Activated CD4-positive, alpha-beta T cell treated with anti-CD3 and anti-CD28 coated beads for 36 hours (primary cell): ENCODE data around the gene KHNYN. TPM values are rescaled to one million over a fixed set of nuclear protein-coding genes. Genes with fewer than 3 reads are reported as not detected.
"Not testable (repeated sequence)": the region's sequence is repeated elsewhere in the genome, so short reads cannot be mapped to it uniquely, and the experiment has no call there.

Source experiments
- ATAC-seq: fragments of 200-7000 bp; cut with Tn5 transposase; one replicate; pipeline ENCODE4 v1.10.0; 2021; ENCODE audit warnings: mild to moderate bottlenecking, moderate library complexity
- CTCF ChIA-PET: fragments of 350-600 bp; sonication (Branson Sonifier 250); formaldehyde crosslinking; loops from one replicate; lab custom pipeline; 2021; ENCODE audit warnings: antibody characterized with exemption; lab: Charles Lee
- POLR2A ChIA-PET: fragments of 350-600 bp; sonication (Branson Sonifier 250); formaldehyde crosslinking; loops from one replicate; lab custom pipeline; 2021; ENCODE audit warnings: antibody characterized with exemption, inconsistent platforms; lab: Charles Lee
- DNase-seq: peaks from one replicate; pipeline ENCODE4 v3.0.0-alpha.2; 2020
- H3K27ac Mint-ChIP-seq: one replicate; pipeline ENCODE4 v1.8.0; 2021; ENCODE audit warnings: mixed read lengths
- H3K27me3 Mint-ChIP-seq: one replicate; pipeline ENCODE4 v1.8.0; 2021; ENCODE audit warnings: mixed read lengths
- H3K36me3 Mint-ChIP-seq: one replicate; pipeline ENCODE4 v1.8.0; 2021; ENCODE audit warnings: low read depth, mixed read lengths
- H3K4me1 Mint-ChIP-seq: one replicate; pipeline ENCODE4 v1.8.0; 2021; ENCODE audit warnings: mixed read lengths
- H3K4me3 Mint-ChIP-seq: one replicate; pipeline ENCODE4 v1.8.0; 2021; ENCODE audit warnings: mild to moderate bottlenecking, moderate library complexity, mixed read lengths
- H3K9me3 Mint-ChIP-seq: one replicate; pipeline ENCODE4 v1.8.0; 2021; ENCODE audit warnings: low read depth, mixed read lengths
- intact Hi-C, 2 experiments: fragments of 100-400 bp; cut with DNase I in 1 of 2; cut with micrococcal nuclease in 1 of 2; formaldehyde crosslinking; loops; one replicate each; pipeline versions ENCODE4 v1.14.2 to v1.15.1; 2022 to 2024; cut with DNase I, micrococcal nuclease
- total RNA-seq, 2 experiments: library from RNA; stranded (reverse); gene quantifications; one replicate each; pipeline ENCODE4 v1.2.3, GENCODE V29; 2021

The KHNYN gene
- total RNA-seq, 2 experiments from 2014 or later = 50.6 to 58.1 TPM

GRCh38 chr14:24459331-24459730 lies 29.6 kb downstream of the KHNYN start:
- Mint-ChIP-seq H3K27me3 (no peaks in the 10 kb centered on the region), H3K4me1 (peaks cover 17% of the 10 kb centered on the region), H3K4me3 (no peak overlapping the region), H3K36me3 (peaks cover 3% of the 10 kb centered on the region), H3K9me3 (no peaks in the 10 kb centered on the region), H3K27ac (no peak overlapping the region)
- ChIA-PET CTCF (no interaction called here), POLR2A (no interaction called here)
- DNase-seq (no peak), ATAC-seq (no peak)
- intact Hi-C loops = no loop called here

GRCh38 chr14:24461336-24461735 lies 31.6 kb downstream of the KHNYN start:
- no peak overlapping the region for H3K27ac Mint-ChIP-seq
- H3K36me3 Mint-ChIP-seq = peaks cover 3% of the 10 kb centered on the region
- no peaks in the 10 kb centered on the region for H3K27me3 Mint-ChIP-seq
- H3K4me3 Mint-ChIP-seq = no peak overlapping the region
- peaks cover 33% of the 10 kb centered on the region for H3K4me1 Mint-ChIP-seq
- intact Hi-C loops = no loop called here
- ChIA-PET POLR2A (no interaction called here), CTCF (no interaction called here)
- H3K9me3 Mint-ChIP-seq = no peaks in the 10 kb centered on the region
- DNase-seq (no peak), ATAC-seq (no peak)

- H3K36me3 Mint-ChIP-seq = no peaks in the 10 kb centered on the region
- no peak overlapping the region for H3K4me3 Mint-ChIP-seq
- H3K27me3 Mint-ChIP-seq = no peaks in the 10 kb centered on the region
- ATAC-seq = no peak
- no peaks in the 10 kb centered on the region for H3K9me3 Mint-ChIP-seq
- H3K27ac Mint-ChIP-seq = peak overlapping the region; percentile 10
- POLR2A ChIA-PET = no interaction called here
- DNase-seq = no peak
- peaks cover 29% of the 10 kb centered on the region for H3K4me1 Mint-ChIP-seq
- CTCF ChIA-PET = interaction anchor here (1.0 kb wide), 1 partner anchor 32 kb away, joined by 4 read pairs; no protein-coding TSS in a partner anchor
- intact Hi-C loops = no loop called here
Observed at GRCh38 chr14:24463017-24463883, 33.5 kb downstream of the KHNYN start.

- H3K27me3 Mint-ChIP-seq = no peaks in the 10 kb centered on the region
- ChIA-PET CTCF (no interaction called here), POLR2A (no interaction called here)
- peak overlapping the region; percentile 49 for H3K27ac Mint-ChIP-seq
- no peaks in the 10 kb centered on the region for H3K36me3 Mint-ChIP-seq
- no peaks in the 10 kb centered on the region for H3K9me3 Mint-ChIP-seq
- intact Hi-C loops = no loop called here
- H3K4me1 Mint-ChIP-seq = peaks cover 29% of the 10 kb centered on the region
- no peak for DNase-seq
- no peak overlapping the region for H3K4me3 Mint-ChIP-seq
- ATAC-seq = no peak
Observed at GRCh38 chr14:24463884-24464785, 34.4 kb downstream of the KHNYN start.

- peak overlapping the region; percentile 34 for H3K27ac Mint-ChIP-seq
- peaks cover under 1% of the 10 kb centered on the region for H3K9me3 Mint-ChIP-seq
- H3K4me1 Mint-ChIP-seq = peaks cover 29% of the 10 kb centered on the region
- H3K36me3 Mint-ChIP-seq = no peaks in the 10 kb centered on the region
- intact Hi-C loops = no loop called here
- H3K4me3 Mint-ChIP-seq = no peak overlapping the region
- POLR2A ChIA-PET = no interaction called here
- no peaks in the 10 kb centered on the region for H3K27me3 Mint-ChIP-seq
- CTCF ChIA-PET = no interaction called here
- ATAC-seq = peak; percentile 39
- no peak for DNase-seq
Observed at GRCh38 chr14:24465368-24465767, 35.6 kb downstream of the KHNYN start.

GRCh38 chr14:24465805-24466204 lies 36.1 kb downstream of the KHNYN start:
- H3K27ac Mint-ChIP-seq = no peak overlapping the region
- CTCF ChIA-PET = no interaction called here
- POLR2A ChIA-PET = no interaction called here
- no peaks in the 10 kb centered on the region for H3K36me3 Mint-ChIP-seq
- intact Hi-C loops = no loop called here
- H3K9me3 Mint-ChIP-seq = peaks cover 2% of the 10 kb centered on the region
- H3K27me3 Mint-ChIP-seq = no peaks in the 10 kb centered on the region
- ATAC-seq (no peak), DNase-seq (no peak)
- H3K4me3 Mint-ChIP-seq = no peak overlapping the region
- H3K4me1 Mint-ChIP-seq = peaks cover 29% of the 10 kb centered on the region

DNA sequence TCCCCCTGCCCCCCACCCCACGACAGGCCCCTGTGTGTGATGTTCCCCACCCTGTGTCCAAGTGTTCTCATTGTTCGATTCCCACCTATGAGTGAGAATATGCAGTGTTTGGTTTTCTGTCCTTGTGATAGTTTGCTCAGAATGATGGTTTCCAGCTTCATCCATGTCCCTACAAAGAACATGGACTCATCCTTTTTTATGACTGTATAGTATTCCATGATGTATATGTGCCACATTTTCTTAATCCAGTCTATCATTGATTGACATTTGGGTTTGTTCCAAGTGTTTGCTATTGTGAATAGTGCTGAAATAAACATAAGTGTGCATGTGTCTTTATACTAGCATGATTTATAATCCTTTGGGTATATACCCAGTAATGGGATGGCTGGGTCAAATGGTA lies 40.7 kb downstream of the KHNYN start:
- CTCF ChIA-PET = interaction anchor here (0.6 kb wide), 1 partner anchor 560 kb away, joined by 3 read pairs; no protein-coding TSS in a partner anchor

GRCh38 chr14:24473211-24473610 lies 43.5 kb downstream of the KHNYN start:
- Mint-ChIP-seq H3K4me1 (no peaks in the 10 kb centered on the region), H3K4me3 (no peak overlapping the region), H3K27me3 (no peaks in the 10 kb centered on the region), H3K27ac (no peak overlapping the region), H3K36me3 (no peaks in the 10 kb centered on the region), H3K9me3 (peaks cover 2% of the 10 kb centered on the region)
- no peak for ATAC-seq
- intact Hi-C loops = no loop called here
- DNase-seq = no peak
- POLR2A ChIA-PET = no interaction called here
- CTCF ChIA-PET = interaction anchor here (0.6 to 0.9 kb wide), 2 partner anchors 9 to 103 kb away, joined by 3 to 5 read pairs; partner anchors contain the start of gene CTSG

More for the DNA sequence above, 40.7 kb downstream of the KHNYN start:
- POLR2A ChIA-PET, H3K27ac Mint-ChIP-seq, H3K36me3 Mint-ChIP-seq, DNase-seq, H3K4me1 Mint-ChIP-seq, intact Hi-C loops, ATAC-seq, H3K27me3 Mint-ChIP-seq, H3K4me3 Mint-ChIP-seq, H3K9me3 Mint-ChIP-seq: not testable (repeated sequence)

GRCh38 chr14:24475261-24475660 lies 45.5 kb downstream of the KHNYN start:
- Mint-ChIP-seq H3K4me3 (no peak overlapping the region), H3K27me3 (no peaks in the 10 kb centered on the region), H3K4me1 (no peaks in the 10 kb centered on the region), H3K27ac (no peak overlapping the region), H3K9me3 (peaks cover 2% of the 10 kb centered on the region), H3K36me3 (no peaks in the 10 kb centered on the region)
- intact Hi-C loops = no loop called here
- ATAC-seq (no peak), DNase-seq (no peak)
- ChIA-PET CTCF (interaction anchor here (1.1 kb wide), 1 partner anchor 9 kb away, joined by 3 read pairs; no protein-coding TSS in a partner anchor), POLR2A (no interaction called here)

GRCh38 chr14:24479999-24480398 lies 50.2 kb downstream of the KHNYN start:
- intact Hi-C loops = loop anchor here (2.0 to 5.0 kb wide), 2 partner anchors 127 to 199 kb away; partner anchors contain the start of gene GZMH (in 2 of the 2)
- POLR2A ChIA-PET, H3K4me3 Mint-ChIP-seq, H3K9me3 Mint-ChIP-seq, H3K27ac Mint-ChIP-seq, H3K36me3 Mint-ChIP-seq, ATAC-seq, H3K27me3 Mint-ChIP-seq, DNase-seq, CTCF ChIA-PET: not testable (repeated sequence)
- peaks cover 17% of the 10 kb centered on the region for H3K4me1 Mint-ChIP-seq

DNA sequence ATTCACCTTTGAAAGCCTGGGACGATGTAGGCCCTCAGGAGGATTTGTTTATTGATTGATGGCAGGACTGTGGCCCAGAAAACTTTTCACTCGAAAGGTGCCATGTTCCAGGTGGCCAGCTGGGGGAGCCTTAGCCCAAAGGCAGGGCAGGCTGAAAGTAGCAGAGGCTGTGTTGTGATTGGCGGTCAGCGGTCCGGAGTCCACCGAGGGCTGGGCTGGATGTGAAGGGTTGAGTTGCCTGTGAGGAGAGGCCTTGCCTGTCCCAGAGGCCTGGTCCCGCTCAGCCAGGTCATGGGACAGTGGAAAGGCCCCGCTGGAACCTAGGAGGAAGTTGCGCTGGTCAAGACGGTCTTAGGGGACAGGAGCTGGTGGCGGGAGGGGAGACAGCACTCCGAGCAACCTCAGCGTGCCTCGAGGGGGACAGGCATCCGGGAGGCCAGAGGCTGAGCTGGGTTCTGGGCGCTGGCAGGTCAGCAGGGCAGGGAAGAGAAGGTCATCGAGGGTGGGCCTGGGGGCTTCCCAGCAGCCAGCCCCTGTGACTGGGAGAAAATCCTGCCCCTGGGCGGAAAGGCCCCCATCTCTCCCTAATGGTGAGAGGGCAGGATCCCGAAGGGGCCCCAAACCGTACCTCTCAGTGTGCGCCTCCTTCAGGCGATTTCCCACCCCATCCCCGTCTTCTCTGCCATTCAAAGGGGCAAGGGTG lies 52.0 kb downstream of the KHNYN start:
- no peaks in the 10 kb centered on the region for H3K36me3 Mint-ChIP-seq
- H3K9me3 Mint-ChIP-seq = no peaks in the 10 kb centered on the region
- intact Hi-C loops = loop anchor here (2.0 to 5.0 kb wide), 2 partner anchors 126 to 197 kb away; partner anchors contain the start of gene GZMH (in 2 of the 2)
- peak overlapping the region; percentile 70 for H3K27ac Mint-ChIP-seq
- DNase-seq (peak; percentile 77), ATAC-seq (peak; percentile 90)
- POLR2A ChIA-PET = no interaction called here
- no peaks in the 10 kb centered on the region for H3K27me3 Mint-ChIP-seq
- CTCF ChIA-PET = interaction anchor here (0.8 to 1.1 kb wide), 6 partner anchors 8 to 230 kb away, joined by 3 to 5 read pairs (median 4); no protein-coding TSS in a partner anchor
- H3K4me3 Mint-ChIP-seq = peak overlapping the region; percentile 52
- H3K4me1 Mint-ChIP-seq = peaks cover 17% of the 10 kb centered on the region
